Gastrocnemius medialis (tissue), 4 donors: Measurements from ENCODE around the gene C19orf25. TPM values are rescaled to one million over a fixed set of nuclear protein-coding genes. Genes with fewer than 3 reads are reported as not detected.

Source experiments
- ATAC-seq, 2 donors: fragments of 150-250 bp; one replicate each; pipeline ENCODE4 v1.9.1; 2016
- DNase-seq, 2 donors: peaks; one replicate each; pipeline ENCODE4 v3.0.0-alpha.2; 2019
- H3K27ac ChIP-seq, 4 donors: fragments of 200-600 bp; sonication (generic); 1 replicate in 1 of 4; 2 replicates in 3 of 4; pipeline ENCODE4 v1.5.1; 2016 to 2018; ENCODE audit warnings: mild to moderate bottlenecking in 2 of 4, moderate library complexity in 1 of 4
- H3K27me3 ChIP-seq, 3 donors: fragments of 200-600 bp; sonication (generic) in 2 of 3; 1 replicate in 1 of 3; 2 replicates in 2 of 3; pipeline versions ENCODE4 v1.5.1 to v1.6.0; 2016 to 2019; ENCODE audit warnings: mild to moderate bottlenecking in 1 of 3, moderate library complexity in 1 of 3
- H3K36me3 ChIP-seq, 2 donors: fragments of 200-600 bp; sonication (generic) in 1 of 2; one replicate each; pipeline ENCODE4 v1.5.1; 2017 to 2018
- H3K4me1 ChIP-seq, 2 donors: fragments of 200-600 bp; sonication (generic) in 1 of 2; one replicate each; pipeline ENCODE4 v1.5.1; 2016 to 2017; ENCODE audit warnings: mild to moderate bottlenecking in 2 of 2
- H3K4me3 ChIP-seq, 4 donors: fragments of 200-600 bp; sonication (generic) in 3 of 4; 1 replicate in 1 of 4; 2 replicates in 3 of 4; pipeline ENCODE4 v1.5.1; 2016 to 2019; ENCODE audit warnings: mild to moderate bottlenecking in 2 of 4
- H3K9me3 ChIP-seq, 3 donors: fragments of 200-600 bp; sonication (generic) in 2 of 3; 1 replicate in 1 of 3; 2 replicates in 2 of 3; pipeline ENCODE4 v1.5.1; 2016 to 2019
- POLR2A ChIP-seq, 2 donors: fragments of 450-650 bp; IDR thresholded peaks; one replicate each; pipeline ENCODE4 v1.6.1; 2017; ENCODE audit warnings: antibody characterized with exemption in 2 of 2, mild to moderate bottlenecking in 2 of 2, moderate library complexity in 2 of 2
- in situ Hi-C, 4 donors: fragments of 200-750 bp; cut with MboI; loops; one replicate each; pipeline versions ENCODE4 v1.15.0 to v1.8.0; 2017; ENCODE audit warnings: low sequenced_read_pairs in 4 of 4
- intact Hi-C: fragments of 100-400 bp; cut with DNase I; formaldehyde crosslinking; loops from one replicate; pipeline ENCODE4 v1.15.1; 2023; ENCODE audit warnings: low total_unique reads
- total RNA-seq, 4 donors: library from RNA; depleted of rRNA; stranded (reverse); fragments of >200 nt; gene quantifications; one replicate each; pipeline versions ENCODE4 v1.1.0 to v1.2.3, GENCODE V29; 2016
- TF ChIP-seq, protein P1 (sequence below), 5 experiments: fragments of 450-650 bp in 3 of 5; fragments of 200-600 bp in 2 of 5; sonication (generic) in 2 of 5; IDR thresholded peaks in 4 of 5; conservative IDR thresholded peaks in 1 of 5; 1 replicate in 4 of 5; 2 replicates in 1 of 5; pipeline ENCODE4 v1.5.1; 2016 to 2019; ENCODE audit warnings: antibody characterized with exemption in 5 of 5, mild to moderate bottlenecking in 3 of 5, moderate library complexity in 3 of 5

The C19orf25 gene
- total RNA-seq, 4 donors from 2014 or later: 18.7 to 25.7 (median 19.9) TPM

DNA sequence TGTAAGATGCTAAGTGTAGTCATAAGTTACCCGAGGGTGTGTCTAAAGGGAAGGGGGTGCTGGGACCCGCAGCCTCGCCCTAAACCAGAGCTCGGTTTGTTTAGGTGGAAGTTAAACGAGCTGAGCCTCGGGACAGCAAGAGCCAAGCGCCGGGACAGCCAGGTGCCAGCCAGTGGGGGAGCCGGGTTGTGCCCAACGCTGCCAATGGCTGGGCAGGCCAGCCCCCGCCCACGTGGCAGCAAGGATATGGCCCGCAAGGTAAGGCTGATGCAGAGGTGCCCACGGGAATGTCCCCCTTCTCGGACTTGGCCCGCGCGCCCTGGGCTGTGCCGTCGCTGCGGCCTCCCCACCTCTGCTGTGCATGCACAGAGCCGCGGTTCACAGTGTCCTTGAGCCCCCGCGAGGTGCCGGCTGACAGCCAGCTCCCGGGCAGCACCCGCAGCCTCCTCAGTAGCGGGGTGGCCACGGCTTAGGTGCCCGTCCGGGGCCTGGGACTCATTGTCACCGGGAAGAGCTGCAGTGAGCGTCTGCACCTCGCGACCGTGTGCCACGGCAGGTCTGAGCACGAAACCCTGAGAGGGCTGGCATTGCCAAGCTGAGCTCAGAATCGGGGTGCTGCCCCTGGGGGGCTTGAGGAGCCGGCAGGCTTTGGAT, 50.1 kb downstream of the C19orf25 start:
- ATAC-seq: no peak
- Histone ChIP-seq H3K9me3 (no peaks in the 10 kb centered on the region), H3K27ac (no peak overlapping the region)

DNA sequence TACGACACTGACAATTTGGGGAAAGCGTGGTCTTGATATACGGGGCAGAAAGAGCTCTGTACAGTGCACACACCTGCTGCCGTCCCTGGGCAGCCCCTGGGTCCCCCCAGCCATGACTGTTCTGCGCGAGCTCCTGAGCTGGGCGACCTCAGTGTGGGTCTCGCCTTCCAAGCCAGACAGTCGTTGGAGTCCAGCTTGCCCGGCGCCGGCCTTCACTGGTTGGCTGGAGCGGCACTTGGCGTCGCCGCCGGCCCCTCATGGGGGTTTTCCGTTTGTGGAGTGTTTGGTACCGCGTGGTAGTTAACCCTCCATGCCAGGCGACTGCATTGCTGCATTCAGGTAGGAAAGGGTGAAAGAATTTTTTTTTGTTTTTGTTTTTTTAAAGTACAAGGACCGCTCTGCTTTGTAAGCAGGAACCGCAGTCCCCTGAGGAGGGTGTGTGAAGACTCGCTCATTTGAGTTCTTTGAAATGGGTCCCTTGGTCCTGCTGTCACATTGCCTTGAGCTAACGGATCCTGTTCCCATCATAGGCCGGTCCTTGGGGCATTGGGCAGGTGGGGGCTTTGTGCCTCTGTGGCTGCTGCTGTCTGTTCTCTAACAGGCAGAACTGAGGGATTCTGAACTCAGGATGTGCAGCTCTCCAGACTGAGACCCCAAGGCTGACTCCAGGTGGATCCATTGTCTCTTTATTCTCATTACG, 51.6 kb downstream of the C19orf25 start:
- ATAC-seq (no peak), DNase-seq (no peak)
- H3K4me3 ChIP-seq: no peak overlapping the region
- H3K9me3 ChIP-seq: no peaks in the 10 kb centered on the region
- in situ Hi-C loops: no loop called here
- intact Hi-C loops: no loop called here
- TF ChIP-seq POLR2A (IDR thresholded peaks at IDR 0.05): no peak
- TF ChIP-seq, protein P1, sequence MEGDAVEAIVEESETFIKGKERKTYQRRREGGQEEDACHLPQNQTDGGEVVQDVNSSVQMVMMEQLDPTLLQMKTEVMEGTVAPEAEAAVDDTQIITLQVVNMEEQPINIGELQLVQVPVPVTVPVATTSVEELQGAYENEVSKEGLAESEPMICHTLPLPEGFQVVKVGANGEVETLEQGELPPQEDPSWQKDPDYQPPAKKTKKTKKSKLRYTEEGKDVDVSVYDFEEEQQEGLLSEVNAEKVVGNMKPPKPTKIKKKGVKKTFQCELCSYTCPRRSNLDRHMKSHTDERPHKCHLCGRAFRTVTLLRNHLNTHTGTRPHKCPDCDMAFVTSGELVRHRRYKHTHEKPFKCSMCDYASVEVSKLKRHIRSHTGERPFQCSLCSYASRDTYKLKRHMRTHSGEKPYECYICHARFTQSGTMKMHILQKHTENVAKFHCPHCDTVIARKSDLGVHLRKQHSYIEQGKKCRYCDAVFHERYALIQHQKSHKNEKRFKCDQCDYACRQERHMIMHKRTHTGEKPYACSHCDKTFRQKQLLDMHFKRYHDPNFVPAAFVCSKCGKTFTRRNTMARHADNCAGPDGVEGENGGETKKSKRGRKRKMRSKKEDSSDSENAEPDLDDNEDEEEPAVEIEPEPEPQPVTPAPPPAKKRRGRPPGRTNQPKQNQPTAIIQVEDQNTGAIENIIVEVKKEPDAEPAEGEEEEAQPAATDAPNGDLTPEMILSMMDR (IDR thresholded peaks at IDR 0.05 in 4 of 5, conservative IDR thresholded peaks at IDR 0.05 in 1 of 5): no peak
- H3K27me3 ChIP-seq: no peaks in the 10 kb centered on the region
- peaks cover 0 to 9% of the 10 kb centered on the region in 2 donors for H3K4me1 ChIP-seq
- H3K36me3 ChIP-seq: peaks cover 0 to 84% of the 10 kb centered on the region in 2 donors
- no peak overlapping the region for H3K27ac ChIP-seq

More for the DNA sequence above, 50.1 kb downstream of the C19orf25 start:
- in situ Hi-C loops (no loop called here), intact Hi-C loops (no loop called here)
- Histone ChIP-seq H3K4me3 (no peak overlapping the region), H3K27me3 (no peaks in the 10 kb centered on the region), H3K36me3 (peaks cover 0 to 87% of the 10 kb centered on the region in 2 donors), H3K4me1 (peaks cover 0 to 2% of the 10 kb centered on the region in 2 donors)
- TF ChIP-seq, protein P1 (IDR thresholded peaks at IDR 0.05 in 4 of 5, conservative IDR thresholded peaks at IDR 0.05 in 1 of 5): no peak
- TF ChIP-seq POLR2A (IDR thresholded peaks at IDR 0.05): no peak
- DNase-seq: no peak

DNA sequence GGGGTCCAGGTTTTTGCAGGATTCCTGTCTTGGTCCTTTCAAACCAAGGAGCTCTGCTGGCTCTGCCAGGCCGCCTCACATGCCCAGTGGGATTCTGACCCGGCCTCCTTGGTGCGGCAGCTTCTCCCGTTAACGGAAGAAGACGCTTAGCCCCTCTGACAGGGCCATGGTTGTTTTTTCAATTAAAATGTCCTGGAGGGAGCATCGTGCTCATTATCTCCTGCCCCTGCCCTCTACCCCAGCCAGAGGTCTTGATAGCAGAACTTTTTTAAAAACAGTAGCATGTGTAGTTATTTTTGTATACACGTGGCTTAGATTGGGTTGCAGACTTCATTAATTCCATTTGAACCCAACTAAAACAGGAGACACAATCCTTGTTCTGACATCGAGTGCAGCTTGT, 52.3 kb downstream of the C19orf25 start:
- intact Hi-C loops: no loop called here
- TF ChIP-seq, protein P1 (IDR thresholded peaks at IDR 0.05 in 4 of 5, conservative IDR thresholded peaks at IDR 0.05 in 1 of 5): no peak
- TF ChIP-seq POLR2A (IDR thresholded peaks at IDR 0.05): no peak
- in situ Hi-C loops: no loop called here
- no peaks in the 10 kb centered on the region for H3K9me3 ChIP-seq
- no peaks in the 10 kb centered on the region for H3K27me3 ChIP-seq
- ATAC-seq (no peak), DNase-seq (no peak)
- peaks cover 0 to 84% of the 10 kb centered on the region in 2 donors for H3K36me3 ChIP-seq
- H3K27ac ChIP-seq: no peak overlapping the region
- peaks cover 0 to 15% of the 10 kb centered on the region in 2 donors for H3K4me1 ChIP-seq
- H3K4me3 ChIP-seq: no peak overlapping the region

DNA sequence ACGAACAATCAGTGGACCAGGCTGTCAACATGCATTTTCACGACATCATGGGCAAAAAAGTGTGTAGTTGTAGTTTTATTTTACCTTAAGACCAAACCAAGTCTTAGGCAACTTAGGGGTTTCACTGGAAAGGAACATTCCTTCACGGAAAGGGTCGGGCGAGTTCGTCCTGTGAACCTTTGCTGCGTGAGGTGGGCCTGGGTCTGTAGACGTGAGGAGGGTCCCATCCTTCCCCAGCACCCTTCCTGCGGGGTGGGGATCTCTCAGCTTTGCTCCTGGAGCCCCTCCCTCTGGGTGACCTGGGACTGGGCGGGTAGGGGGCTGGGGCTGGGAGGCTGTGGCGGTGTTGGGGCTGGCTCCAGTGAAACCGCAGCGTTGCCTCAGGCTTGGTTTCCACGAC, 53.1 kb downstream of the C19orf25 start:
- DNase-seq (no peak), ATAC-seq (no peak)
- H3K27me3 ChIP-seq: no peaks in the 10 kb centered on the region
- H3K36me3 ChIP-seq: peaks cover 0 to 84% of the 10 kb centered on the region in 2 donors
- intact Hi-C loops: no loop called here
- H3K9me3 ChIP-seq: no peaks in the 10 kb centered on the region
- H3K4me1 ChIP-seq: peaks cover 0 to 16% of the 10 kb centered on the region in 2 donors
- in situ Hi-C loops: no loop called here
- H3K4me3 ChIP-seq: no peak overlapping the region
- no peak for TF ChIP-seq POLR2A (IDR thresholded peaks at IDR 0.05)
- TF ChIP-seq, protein P1 (IDR thresholded peaks at IDR 0.05 in 4 of 5, conservative IDR thresholded peaks at IDR 0.05 in 1 of 5): no peak
- H3K27ac ChIP-seq: no peak overlapping the region
